ENCODE results near the gene NMT1. TPM values are rescaled to one million over a fixed set of nuclear protein-coding genes. Genes with fewer than 3 reads are reported as not detected.
A peak's percentile ranks its signal among the peaks of the same experiment; 100 is the strongest.

The NMT1 gene
- total and polyA plus RNA-seq, 2 of the 13 experiments (the other 11 are each of a cell fraction or from before 2014, with no cell fraction given): 75.7 to 142 TPM

- TF ChIP-seq, protein P1, sequence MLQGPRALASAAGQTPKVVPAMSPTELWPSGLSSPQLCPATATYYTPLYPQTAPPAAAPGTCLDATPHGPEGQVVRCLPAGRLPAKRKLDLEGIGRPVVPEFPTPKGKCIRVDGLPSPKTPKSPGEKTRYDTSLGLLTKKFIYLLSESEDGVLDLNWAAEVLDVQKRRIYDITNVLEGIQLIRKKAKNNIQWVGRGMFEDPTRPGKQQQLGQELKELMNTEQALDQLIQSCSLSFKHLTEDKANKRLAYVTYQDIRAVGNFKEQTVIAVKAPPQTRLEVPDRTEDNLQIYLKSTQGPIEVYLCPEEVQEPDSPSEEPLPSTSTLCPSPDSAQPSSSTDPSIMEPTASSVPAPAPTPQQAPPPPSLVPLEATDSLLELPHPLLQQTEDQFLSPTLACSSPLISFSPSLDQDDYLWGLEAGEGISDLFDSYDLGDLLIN (CRISPR knock-in tag; IDR thresholded peaks at IDR 0.05; ENCODE audit: borderline replicate concordance): no peak
- TF ChIP-seq ZFP36 (IDR thresholded peaks at IDR 0.05; ENCODE audit: borderline replicate concordance, low read depth, low read length, partially characterized antibody): no peak
- TF ChIP-seq EED (CRISPR knock-in tag; IDR thresholded peaks at IDR 0.05): no peak
- no peak for TF ChIP-seq PHF5A (CRISPR knock-in tag; IDR thresholded peaks at IDR 0.05; ENCODE audit: low read depth, unreplicated experiment)
- TF ChIP-seq ZNF572 (CRISPR knock-in tag; IDR thresholded peaks at IDR 0.05): no peak
- peak; percentile 37; the same call in 1 of the 2 replicates for TF ChIP-seq ZNF687 (CRISPR knock-in tag; IDR thresholded peaks at IDR 0.05)
- TF ChIP-seq ZMYM3 (CRISPR knock-in tag; IDR thresholded peaks at IDR 0.05): no peak
- TF ChIP-seq ZNF737 (CRISPR knock-in tag; IDR thresholded peaks at IDR 0.05; ENCODE audit: borderline replicate concordance): no peak
- TF ChIP-seq ZFP36L1 (CRISPR knock-in tag; IDR thresholded peaks at IDR 0.05): no peak
- TF ChIP-seq ZNF747 (CRISPR knock-in tag; IDR thresholded peaks at IDR 0.05; ENCODE audit: borderline replicate concordance): no peak
- 0 out of 2 replicates have a peak, but pooled peaks have one; percentile 58 for TF ChIP-seq TRAFD1 (CRISPR knock-in tag; IDR thresholded peaks at IDR 0.05; ENCODE audit: borderline replicate concordance)
- 0 out of 2 replicates have a peak, but pooled peaks have one; percentile 11 for TF ChIP-seq RELA (CRISPR knock-in tag; IDR thresholded peaks at IDR 0.05)
- no peak for TF ChIP-seq ARID2 (CRISPR knock-in tag; IDR thresholded peaks at IDR 0.05; ENCODE audit: borderline replicate concordance)
- TF ChIP-seq HIC2 (CRISPR knock-in tag; IDR thresholded peaks at IDR 0.05; ENCODE audit: low read depth): peak; percentile 48
- no peak for TF ChIP-seq ZFAT (CRISPR knock-in tag; conservative IDR thresholded peaks at IDR 0.05)
- peak; percentile 42; the same call in 1 of the 2 replicates for TF ChIP-seq RBFOX2 (IDR thresholded peaks at IDR 0.05; ENCODE audit: low read depth, low read length)
- no peak for TF ChIP-seq ZNF839 (CRISPR knock-in tag; IDR thresholded peaks at IDR 0.05; ENCODE audit: borderline replicate concordance)
- TF ChIP-seq PHF21A (CRISPR knock-in tag; IDR thresholded peaks at IDR 0.05): peak; percentile 22
- no peak for TF ChIP-seq ZKSCAN8 (CRISPR knock-in tag; IDR thresholded peaks at IDR 0.05; ENCODE audit: borderline replicate concordance)
- TF ChIP-seq THAP11 (CRISPR knock-in tag; IDR thresholded peaks at IDR 0.05): no peak
- no peak for TF ChIP-seq MXD1 (CRISPR knock-in tag; IDR thresholded peaks at IDR 0.05)
- TF ChIP-seq MED1 (CRISPR knock-in tag; IDR thresholded peaks at IDR 0.05): no peak
Observed at GRCh38 chr17:45128331-45128730, 67.2 kb downstream of the NMT1 start (continued).

All from HepG2 (cell line).